ENCODE results near the gene EFNA5.

The EFNA5 gene

GRCh38 chr5:107544967-107545366 lies 125.8 kb downstream of the EFNA5 start:
- no peak overlapping the region for H3K4me3 ChIP-seq (replicated peaks in 1 of 2; ENCODE audit: low read depth in 2 of 2, low read length in 2 of 2)
- DNase-seq (ENCODE audit: low read depth in 2 of 2): no peak
- no peak for TF ChIP-seq CTCF (IDR thresholded peaks at IDR 0.05; ENCODE audit: low read depth, low read length)

- no peak for DNase-seq (ENCODE audit: low read depth in 2 of 2)
- no peak for TF ChIP-seq CTCF (IDR thresholded peaks at IDR 0.05; ENCODE audit: low read depth, low read length)
- no peak overlapping the region for H3K4me3 ChIP-seq (replicated peaks in 1 of 2; ENCODE audit: low read depth in 2 of 2, low read length in 2 of 2)
These were observed 126.3 kb downstream of the EFNA5 start for GRCh38 chr5:107544476-107544875.

GRCh38 chr5:107543868-107544267 lies 126.9 kb downstream of the EFNA5 start:
- TF ChIP-seq CTCF (IDR thresholded peaks at IDR 0.05; ENCODE audit: low read depth, low read length): no peak
- no peak overlapping the region for H3K4me3 ChIP-seq (replicated peaks in 1 of 2; ENCODE audit: low read depth in 2 of 2, low read length in 2 of 2)
- DNase-seq (ENCODE audit: low read depth in 2 of 2): no peak

GRCh38 chr5:107542831-107543231 lies 127.9 kb downstream of the EFNA5 start:
- TF ChIP-seq CTCF (IDR thresholded peaks at IDR 0.05; ENCODE audit: low read depth, low read length): no peak
- peak; percentile 89 to 94 for DNase-seq (ENCODE audit: low read depth in 2 of 2)
- peak overlapping the region in 1 of 2 donors; percentile 28 for H3K4me3 ChIP-seq (replicated peaks in 1 of 2; ENCODE audit: low read depth in 2 of 2, low read length in 2 of 2)

GRCh38 chr5:107542428-107542827 lies 128.3 kb downstream of the EFNA5 start:
- H3K4me3 ChIP-seq (replicated peaks in 1 of 2; ENCODE audit: low read depth in 2 of 2, low read length in 2 of 2): peak overlapping the region in 1 of 2 donors; percentile 28
- no peak for TF ChIP-seq CTCF (IDR thresholded peaks at IDR 0.05; ENCODE audit: low read depth, low read length)
- peak; percentile 96 to 98 for DNase-seq (ENCODE audit: low read depth in 2 of 2)

- peak in 1 of 2 donors; percentile 11 for DNase-seq (ENCODE audit: low read depth in 2 of 2)
- no peak for TF ChIP-seq CTCF (IDR thresholded peaks at IDR 0.05; ENCODE audit: low read depth, low read length)
- H3K4me3 ChIP-seq (replicated peaks in 1 of 2; ENCODE audit: low read depth in 2 of 2, low read length in 2 of 2): no peak overlapping the region
These were observed 129.3 kb downstream of the EFNA5 start for GRCh38 chr5:107541400-107541799.

- no peak for DNase-seq (ENCODE audit: low read depth in 2 of 2)
- H3K4me3 ChIP-seq (replicated peaks in 1 of 2; ENCODE audit: low read depth in 2 of 2, low read length in 2 of 2): no peak overlapping the region
These were observed 130.9 kb downstream of the EFNA5 start for GRCh38 chr5:107539726-107540330.

More at GRCh38 chr5:107539726-107540330, 130.9 kb downstream of the EFNA5 start:
- no peak for TF ChIP-seq CTCF (IDR thresholded peaks at IDR 0.05; ENCODE audit: low read depth, low read length)
